ENCODE measurements around the gene ATP6V0E1. TPM values are rescaled to one million over a fixed set of nuclear protein-coding genes. Genes with fewer than 3 reads are reported as not detected.

Gene ATP6V0E1
- total and polyA plus RNA-seq, 5 donors = 200 to 350 (median 221) TPM

DNA sequence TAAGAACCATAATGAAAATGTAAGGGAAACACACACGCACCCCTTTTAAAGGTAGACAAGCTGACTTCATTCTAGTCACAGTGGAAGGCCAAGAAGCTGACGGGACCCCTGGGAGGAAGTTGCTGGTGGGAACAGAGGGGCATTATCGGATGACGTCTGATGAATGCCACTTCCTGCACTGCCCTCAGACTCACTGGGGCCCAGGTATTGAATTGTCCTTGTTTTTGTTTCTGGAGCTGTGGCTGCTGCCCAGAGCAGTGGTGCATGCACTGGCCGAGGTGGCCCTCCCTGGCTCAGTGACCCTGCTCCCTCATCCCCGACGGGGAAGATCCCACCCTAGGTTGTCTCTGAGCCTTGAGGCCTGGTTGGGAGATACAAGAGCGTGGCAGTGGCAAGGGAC, 39.7 kb upstream of the ATP6V0E1 start:
- 71% methylated on average over 8 of the region's 8 CpGs for WGBS
- no peak overlapping the region for H3K4me3 ChIP-seq (ENCODE audit: low read length)
- no peaks in the 10 kb centered on the region for H3K9me3 ChIP-seq (ENCODE audit: control insufficient read depth, low read length)
- peak in 1 of 2 donors; percentile 21 for ATAC-seq
- H3K27me3 ChIP-seq (ENCODE audit: control insufficient read depth, insufficient read depth) = no peaks in the 10 kb centered on the region
- DNase-seq = peak in 1 of 3 donors; percentile 14
- intact Hi-C loops (cut with DNase I) = no loop called here
- peaks cover 2% of the 10 kb centered on the region for H3K4me1 ChIP-seq (ENCODE audit: control insufficient read depth, insufficient read depth, low read length)
- peak overlapping the region; percentile 70 for H3K27ac ChIP-seq (ENCODE audit: low read length)

DNA sequence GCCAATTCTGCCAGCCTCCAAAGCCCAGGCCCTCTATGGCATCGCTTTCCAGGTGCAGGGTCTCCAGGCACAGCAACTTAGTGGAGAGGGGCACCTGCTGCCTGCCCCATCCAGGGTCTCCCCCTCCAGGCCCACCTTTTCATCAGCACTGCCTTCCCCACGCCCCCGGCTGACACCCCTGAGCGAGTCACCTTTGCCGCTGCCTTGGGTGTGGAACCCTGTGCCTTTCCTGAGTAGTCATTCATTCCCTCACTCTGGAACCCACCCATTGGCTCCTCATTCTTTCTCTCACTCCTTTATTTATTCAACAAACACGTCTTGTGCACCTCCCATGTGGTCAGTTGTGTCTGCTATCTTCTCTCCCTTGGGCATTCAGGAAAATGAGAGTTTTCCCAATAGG, 38.8 kb upstream of the ATP6V0E1 start:
- 93% methylated on average over 6 of the region's 6 CpGs for WGBS
- no peak overlapping the region for H3K27ac ChIP-seq (ENCODE audit: low read length)
- H3K27me3 ChIP-seq (ENCODE audit: control insufficient read depth, insufficient read depth) = no peaks in the 10 kb centered on the region
- intact Hi-C loops (cut with DNase I) = no loop called here
- no peak for ATAC-seq
- H3K4me3 ChIP-seq (ENCODE audit: low read length) = no peak overlapping the region
- H3K4me1 ChIP-seq (ENCODE audit: control insufficient read depth, insufficient read depth, low read length) = peaks cover 2% of the 10 kb centered on the region
- no peaks in the 10 kb centered on the region for H3K9me3 ChIP-seq (ENCODE audit: control insufficient read depth, low read length)
- peak in 1 of 3 donors; percentile 29 for DNase-seq

DNA sequence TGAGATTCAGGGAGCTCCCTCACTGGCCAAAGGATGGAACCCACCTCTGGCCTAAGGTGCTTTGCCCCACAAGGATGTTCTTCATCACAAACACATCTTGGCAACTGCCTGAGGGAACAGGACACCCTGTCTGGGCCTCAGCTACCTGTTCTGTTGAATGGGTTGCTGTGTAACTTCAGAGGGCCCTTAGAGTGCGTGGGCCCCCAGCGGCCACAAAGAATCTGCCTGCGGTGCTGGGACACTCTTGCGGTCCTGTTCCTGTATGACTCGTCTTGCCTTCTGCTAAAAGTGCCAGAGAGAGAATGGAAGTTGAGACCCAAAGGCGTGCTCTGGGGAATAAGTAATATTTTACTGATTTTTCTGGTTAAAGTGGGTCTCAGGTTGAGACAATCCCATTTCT, 38.4 kb upstream of the ATP6V0E1 start:
- intact Hi-C loops (cut with DNase I) = no loop called here

DNA sequence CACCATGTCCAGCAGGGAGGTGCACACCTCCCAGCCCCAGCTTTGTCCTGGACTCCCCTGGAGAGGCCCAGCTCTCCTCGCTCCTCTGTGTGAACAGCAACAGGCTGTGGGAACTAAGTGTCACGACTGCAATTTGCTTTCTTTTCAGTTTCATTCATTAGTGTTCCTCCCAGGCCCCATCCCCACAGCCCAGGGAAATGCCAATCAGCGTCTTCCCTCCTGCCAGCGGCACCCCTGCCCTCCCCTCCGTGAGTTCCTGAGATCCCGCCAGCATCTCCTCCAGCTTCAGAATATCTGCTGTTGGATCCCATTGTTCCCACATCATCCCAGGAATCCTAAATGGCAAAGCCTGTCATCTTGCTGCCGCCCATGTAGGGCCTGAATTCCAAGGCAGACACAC, 37.4 kb upstream of the ATP6V0E1 start:
- H3K4me3 ChIP-seq (ENCODE audit: low read length) = no peak overlapping the region
- no peaks in the 10 kb centered on the region for H3K9me3 ChIP-seq (ENCODE audit: control insufficient read depth, low read length)
- no peak for ATAC-seq
- no peaks in the 10 kb centered on the region for H3K27me3 ChIP-seq (ENCODE audit: control insufficient read depth, insufficient read depth)
- H3K4me1 ChIP-seq (ENCODE audit: control insufficient read depth, insufficient read depth, low read length) = peaks cover 2% of the 10 kb centered on the region
- H3K27ac ChIP-seq (ENCODE audit: low read length) = no peak overlapping the region
- 87% methylated on average over 7 of the region's 7 CpGs for WGBS
- no peak for DNase-seq
- intact Hi-C loops (cut with DNase I) = no loop called here

More for the DNA sequence above, 38.4 kb upstream of the ATP6V0E1 start:
- Histone ChIP-seq H3K4me1 (ENCODE audit: control insufficient read depth, insufficient read depth, low read length) (peaks cover 2% of the 10 kb centered on the region), H3K27ac (ENCODE audit: low read length) (no peak overlapping the region), H3K9me3 (ENCODE audit: control insufficient read depth, low read length) (no peaks in the 10 kb centered on the region), H3K27me3 (ENCODE audit: control insufficient read depth, insufficient read depth) (no peaks in the 10 kb centered on the region), H3K4me3 (ENCODE audit: low read length) (no peak overlapping the region)
- ATAC-seq = no peak
- DNase-seq = peak in 1 of 3 donors; percentile 15
- 93% methylated on average over 6 of the region's 6 CpGs for WGBS

DNA sequence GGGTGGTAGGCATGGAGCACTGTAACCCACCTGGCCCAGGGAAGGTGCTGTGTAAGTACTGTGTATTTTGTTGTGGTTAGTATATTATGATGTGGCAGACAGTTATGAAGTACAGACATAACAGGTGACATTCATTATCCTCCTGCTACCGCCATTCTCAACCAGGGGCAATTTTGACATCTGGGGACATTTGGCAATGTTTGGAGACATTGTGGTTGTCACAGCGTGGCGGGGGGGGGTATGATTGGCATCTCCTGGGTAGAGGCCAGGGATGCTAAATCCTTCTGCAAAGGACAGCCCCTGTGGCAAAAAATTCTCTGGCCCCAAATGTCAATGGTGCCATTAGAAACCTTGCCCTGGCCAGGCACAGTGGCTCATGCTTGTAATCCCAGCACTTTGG, 34.1 kb upstream of the ATP6V0E1 start:
- no peaks in the 10 kb centered on the region for H3K9me3 ChIP-seq (ENCODE audit: control insufficient read depth, low read length)
- no peaks in the 10 kb centered on the region for H3K27me3 ChIP-seq (ENCODE audit: control insufficient read depth, insufficient read depth)
- intact Hi-C loops (cut with DNase I) = no loop called here
- no peaks in the 10 kb centered on the region for H3K4me1 ChIP-seq (ENCODE audit: control insufficient read depth, insufficient read depth, low read length)
- no peak overlapping the region for H3K4me3 ChIP-seq (ENCODE audit: low read length)
- peak in 1 of 3 donors; percentile 23 for DNase-seq
- ATAC-seq = no peak
- 90% methylated on average over 3 of the region's 3 CpGs for WGBS
- H3K27ac ChIP-seq (ENCODE audit: low read length) = no peak overlapping the region

DNA sequence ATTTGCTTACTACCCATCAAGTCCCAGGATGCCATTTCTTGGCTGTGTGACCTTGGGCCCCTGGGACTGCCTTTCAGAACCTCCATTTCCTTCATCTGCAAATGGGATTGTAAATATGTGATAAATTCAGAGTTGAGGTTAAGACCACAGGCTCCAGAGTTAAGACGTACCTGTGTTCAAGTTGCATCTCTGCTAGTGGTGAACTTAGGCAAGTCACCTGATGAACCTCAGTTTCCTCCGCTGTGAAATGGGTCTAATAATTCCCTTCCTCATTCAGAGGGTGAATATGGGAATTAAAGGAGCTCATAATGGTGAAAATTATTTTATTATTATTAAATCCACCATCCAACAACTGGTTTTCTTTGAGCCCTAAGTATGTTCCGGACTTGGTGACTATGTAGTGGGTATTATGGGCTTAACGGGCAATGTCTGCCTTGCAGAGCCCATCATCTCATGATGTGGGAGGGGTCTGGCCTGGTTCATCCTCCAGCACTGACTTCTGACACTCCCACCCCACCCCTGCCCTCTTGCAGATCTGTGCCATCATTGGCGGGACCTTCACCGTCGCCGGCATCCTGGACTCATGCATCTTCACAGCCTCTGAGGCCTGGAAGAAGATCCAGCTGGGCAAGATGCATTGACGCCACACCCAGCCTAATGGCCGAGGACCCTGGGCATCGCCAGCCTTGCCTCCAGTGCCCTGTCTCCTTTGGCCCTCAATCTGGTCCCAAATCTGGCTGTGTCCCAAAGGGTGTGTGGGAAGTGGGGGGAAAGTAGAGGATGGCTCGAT, 33.2 kb upstream of the ATP6V0E1 start:
- no peak for ATAC-seq
- DNase-seq = peak in 1 of 3 donors; percentile 29
- intact Hi-C loops (cut with DNase I) = no loop called here
- H3K4me3 ChIP-seq (ENCODE audit: low read length) = no peak overlapping the region
- no peaks in the 10 kb centered on the region for H3K27me3 ChIP-seq (ENCODE audit: control insufficient read depth, insufficient read depth)
- H3K9me3 ChIP-seq (ENCODE audit: control insufficient read depth, low read length) = no peaks in the 10 kb centered on the region
- no peaks in the 10 kb centered on the region for H3K4me1 ChIP-seq (ENCODE audit: control insufficient read depth, insufficient read depth, low read length)
- no peak overlapping the region for H3K27ac ChIP-seq (ENCODE audit: low read length)
- 95% methylated on average over 12 of the region's 12 CpGs for WGBS

DNA sequence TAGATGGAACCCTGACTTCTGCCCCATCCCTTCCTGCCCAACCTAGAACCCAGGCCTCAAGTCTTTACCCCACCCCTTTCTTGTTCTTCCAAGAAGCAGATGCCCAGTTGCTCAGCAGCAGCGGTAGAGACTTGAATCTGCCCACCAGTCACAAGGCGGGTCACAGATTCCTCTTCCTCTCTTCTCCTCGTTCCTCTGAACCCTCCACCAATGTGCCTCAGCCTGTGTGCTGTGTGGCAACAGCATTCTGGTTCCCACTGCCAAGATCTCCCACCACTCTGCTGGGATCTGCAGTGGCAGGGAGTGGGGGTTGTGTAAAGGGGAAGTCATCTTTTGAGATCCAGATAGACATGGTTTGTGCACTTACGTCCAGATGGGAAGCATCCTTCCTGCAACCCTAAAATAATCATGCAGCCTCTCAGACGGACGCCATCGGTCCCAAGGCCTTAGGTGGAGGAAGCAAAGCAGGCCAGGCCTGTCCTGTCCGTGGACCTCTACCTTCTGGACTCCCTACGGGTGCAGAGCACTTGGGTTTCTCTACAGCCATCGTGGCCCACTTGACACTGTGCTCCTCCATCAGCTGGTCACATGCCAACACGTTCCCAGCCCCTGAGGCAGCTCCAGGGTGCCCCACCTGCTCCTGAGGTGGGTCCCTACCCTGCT, 32.1 kb upstream of the ATP6V0E1 start:
- Histone ChIP-seq H3K4me1 (ENCODE audit: control insufficient read depth, insufficient read depth, low read length) (no peaks in the 10 kb centered on the region), H3K27ac (ENCODE audit: low read length) (no peak overlapping the region), H3K27me3 (ENCODE audit: control insufficient read depth, insufficient read depth) (no peaks in the 10 kb centered on the region), H3K4me3 (ENCODE audit: low read length) (no peak overlapping the region), H3K9me3 (ENCODE audit: control insufficient read depth, low read length) (no peaks in the 10 kb centered on the region)
- 69% methylated on average over 11 of the region's 11 CpGs for WGBS
- ATAC-seq (peak in 1 of 2 donors; percentile 22), DNase-seq (peak in 1 of 3 donors; percentile 42)
- intact Hi-C loops (cut with DNase I) = no loop called here

DNA sequence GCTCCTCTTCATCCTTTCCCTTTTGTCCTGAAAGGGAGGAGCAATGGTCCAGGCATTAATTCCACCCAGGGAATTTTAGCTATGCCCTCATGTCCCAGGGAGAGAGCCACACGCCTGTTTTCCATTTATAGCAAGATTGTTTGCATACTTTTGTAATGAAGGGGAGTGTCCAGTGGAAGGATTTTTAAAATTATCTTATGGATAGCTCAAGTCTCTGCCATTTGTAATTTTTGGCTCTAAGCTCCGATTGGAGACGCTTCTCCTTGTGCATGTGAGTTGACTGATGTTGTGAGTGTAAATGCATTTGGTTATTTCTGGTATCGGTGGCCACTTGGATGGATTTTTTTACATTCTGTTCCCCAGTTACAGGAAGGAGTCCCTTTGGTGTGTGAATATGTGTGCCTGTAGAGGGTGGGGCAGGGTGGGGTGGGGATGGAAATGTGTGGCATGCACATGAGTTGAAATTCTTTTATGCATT, 31.5 kb upstream of the ATP6V0E1 start:
- Histone ChIP-seq H3K9me3 (ENCODE audit: control insufficient read depth, low read length) (no peaks in the 10 kb centered on the region), H3K4me1 (ENCODE audit: control insufficient read depth, insufficient read depth, low read length) (no peaks in the 10 kb centered on the region), H3K27ac (ENCODE audit: low read length) (no peak overlapping the region), H3K4me3 (ENCODE audit: low read length) (no peak overlapping the region), H3K27me3 (ENCODE audit: control insufficient read depth, insufficient read depth) (no peaks in the 10 kb centered on the region)
- ATAC-seq (no peak), DNase-seq (no peak)
- 50% methylated on average over 4 of the region's 4 CpGs for WGBS
- intact Hi-C loops (cut with DNase I) = no loop called here

DNA sequence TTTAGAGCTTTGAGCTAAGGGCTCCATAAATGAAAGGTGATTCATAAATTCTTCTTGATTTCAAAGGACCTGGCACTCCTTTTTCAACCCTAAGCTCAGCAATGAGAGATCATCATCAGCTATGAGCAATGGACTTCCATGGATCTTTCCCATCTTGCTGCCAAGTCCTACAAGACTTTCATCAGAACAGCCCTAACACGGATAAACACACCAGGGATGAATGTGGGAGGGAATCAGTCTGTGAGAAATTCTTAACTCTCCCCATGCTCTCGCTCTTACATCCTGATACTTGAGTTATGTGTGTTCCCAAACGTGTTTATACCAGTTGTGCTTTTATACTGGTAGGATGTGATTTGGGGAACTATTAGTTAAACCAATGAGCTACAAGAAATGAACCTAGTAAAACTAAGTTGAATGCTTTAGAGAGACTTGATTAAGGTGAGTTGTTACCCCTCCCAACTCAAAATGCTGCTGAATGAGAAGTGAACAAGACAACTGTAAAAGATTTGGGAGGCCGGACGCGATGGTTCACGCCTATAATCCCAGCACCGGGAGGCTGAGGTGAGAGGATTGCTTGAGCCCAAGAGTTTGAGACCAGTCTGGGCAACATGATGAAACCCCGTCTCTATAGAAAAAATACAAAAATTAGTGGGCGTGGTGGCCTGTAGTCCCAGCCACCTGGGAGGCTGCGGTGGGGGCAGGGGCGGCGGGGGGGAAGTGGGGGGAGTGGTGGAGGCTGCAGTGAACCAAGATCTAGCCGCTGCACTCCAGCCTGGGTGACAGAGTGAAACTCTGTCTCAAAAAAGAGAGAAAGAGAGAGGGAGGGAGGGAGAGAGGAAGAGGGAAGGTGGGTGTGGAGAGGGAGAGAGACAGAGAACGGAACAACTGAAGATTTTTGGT, 29.5 kb upstream of the ATP6V0E1 start:
- no peaks in the 10 kb centered on the region for H3K27me3 ChIP-seq (ENCODE audit: control insufficient read depth, insufficient read depth)
- ATAC-seq (no peak), DNase-seq (peak in 1 of 3 donors; percentile 9)
- no peaks in the 10 kb centered on the region for H3K4me1 ChIP-seq (ENCODE audit: control insufficient read depth, insufficient read depth, low read length)
- no peak overlapping the region for H3K27ac ChIP-seq (ENCODE audit: low read length)
- H3K9me3 ChIP-seq (ENCODE audit: control insufficient read depth, low read length) = no peaks in the 10 kb centered on the region
- 64% methylated on average over 15 of the region's 15 CpGs for WGBS
- H3K4me3 ChIP-seq (ENCODE audit: low read length) = no peak overlapping the region
- intact Hi-C loops (cut with DNase I) = no loop called here

DNA sequence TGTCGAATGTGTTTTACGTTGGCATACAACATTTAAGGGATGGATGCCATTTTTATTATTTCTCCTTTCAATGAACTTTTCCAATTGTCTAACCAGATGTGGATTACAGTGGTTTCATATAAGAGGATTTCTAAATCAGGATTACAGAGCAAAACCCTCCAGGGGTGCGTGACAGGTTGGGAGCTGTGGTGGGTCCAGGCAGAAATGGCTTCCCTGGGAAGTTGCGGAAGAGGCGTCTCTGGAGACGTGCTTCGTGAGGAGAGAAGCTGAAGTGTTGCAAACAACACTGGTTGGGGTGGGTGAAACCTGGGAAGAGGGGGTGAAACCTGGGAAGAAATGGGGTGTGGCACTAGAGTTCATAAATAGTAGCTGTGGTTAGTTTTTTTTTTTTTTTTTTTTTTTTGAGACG, 28.8 kb upstream of the ATP6V0E1 start:
- 79% methylated on average over 8 of the region's 8 CpGs for WGBS
- DNase-seq = peak in 1 of 3 donors; percentile 14
- no peak for ATAC-seq
- no peaks in the 10 kb centered on the region for H3K9me3 ChIP-seq (ENCODE audit: control insufficient read depth, low read length)
- no peaks in the 10 kb centered on the region for H3K27me3 ChIP-seq (ENCODE audit: control insufficient read depth, insufficient read depth)
- H3K27ac ChIP-seq (ENCODE audit: low read length) = no peak overlapping the region
- H3K4me3 ChIP-seq (ENCODE audit: low read length) = no peak overlapping the region
- no peaks in the 10 kb centered on the region for H3K4me1 ChIP-seq (ENCODE audit: control insufficient read depth, insufficient read depth, low read length)
- intact Hi-C loops (cut with DNase I) = no loop called here

Measured in right cardiac atrium (tissue), 5 donors.